Measurements from ENCODE around the gene RNASEH2B.

Gene RNASEH2B

GRCh38 chr13:50901701-50902100, 7.9 kb upstream of the RNASEH2B start:
- TF ChIP-seq, protein P1, sequence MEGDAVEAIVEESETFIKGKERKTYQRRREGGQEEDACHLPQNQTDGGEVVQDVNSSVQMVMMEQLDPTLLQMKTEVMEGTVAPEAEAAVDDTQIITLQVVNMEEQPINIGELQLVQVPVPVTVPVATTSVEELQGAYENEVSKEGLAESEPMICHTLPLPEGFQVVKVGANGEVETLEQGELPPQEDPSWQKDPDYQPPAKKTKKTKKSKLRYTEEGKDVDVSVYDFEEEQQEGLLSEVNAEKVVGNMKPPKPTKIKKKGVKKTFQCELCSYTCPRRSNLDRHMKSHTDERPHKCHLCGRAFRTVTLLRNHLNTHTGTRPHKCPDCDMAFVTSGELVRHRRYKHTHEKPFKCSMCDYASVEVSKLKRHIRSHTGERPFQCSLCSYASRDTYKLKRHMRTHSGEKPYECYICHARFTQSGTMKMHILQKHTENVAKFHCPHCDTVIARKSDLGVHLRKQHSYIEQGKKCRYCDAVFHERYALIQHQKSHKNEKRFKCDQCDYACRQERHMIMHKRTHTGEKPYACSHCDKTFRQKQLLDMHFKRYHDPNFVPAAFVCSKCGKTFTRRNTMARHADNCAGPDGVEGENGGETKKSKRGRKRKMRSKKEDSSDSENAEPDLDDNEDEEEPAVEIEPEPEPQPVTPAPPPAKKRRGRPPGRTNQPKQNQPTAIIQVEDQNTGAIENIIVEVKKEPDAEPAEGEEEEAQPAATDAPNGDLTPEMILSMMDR (conservative IDR thresholded peaks at IDR 0.05; ENCODE audit: control insufficient read depth, insufficient read depth, low read depth, low read length) = no peak
- no peak overlapping the region for H3K4me3 ChIP-seq (ENCODE audit: control insufficient read depth, low read depth, low read length)
- DNase-seq (ENCODE audit: low read depth) = no peak

- no peak overlapping the region for H3K4me3 ChIP-seq (ENCODE audit: control insufficient read depth, low read depth, low read length)
- TF ChIP-seq, protein P1 (conservative IDR thresholded peaks at IDR 0.05; ENCODE audit: control insufficient read depth, insufficient read depth, low read depth, low read length) = no peak
- no peak for DNase-seq (ENCODE audit: low read depth)
Measured at GRCh38 chr13:50905256-50905655, 4.3 kb upstream of the RNASEH2B start.

DNA sequence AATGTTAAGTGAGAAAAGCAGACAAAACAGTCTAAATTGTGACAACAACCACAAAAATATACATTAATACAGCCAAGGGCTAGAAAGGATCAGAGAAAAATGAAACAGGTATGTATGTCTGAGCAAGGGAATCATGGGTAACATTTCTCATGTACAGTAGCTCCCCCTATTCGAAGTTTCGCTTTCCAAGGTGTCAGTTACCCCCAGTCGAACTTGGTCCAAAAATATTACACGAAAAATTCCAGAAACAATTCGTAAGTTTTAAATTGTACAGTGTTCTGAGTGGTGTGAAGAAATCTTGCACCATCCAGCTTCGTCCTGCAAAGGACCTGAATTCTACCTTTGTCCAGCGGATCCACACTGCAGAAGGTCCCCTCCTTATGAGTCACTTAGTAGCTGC, 1.8 kb upstream of the RNASEH2B start:
- TF ChIP-seq, protein P1 (conservative IDR thresholded peaks at IDR 0.05; ENCODE audit: control insufficient read depth, insufficient read depth, low read depth, low read length) = no peak
- H3K4me3 ChIP-seq (ENCODE audit: control insufficient read depth, low read depth, low read length) = no peak overlapping the region
- DNase-seq (ENCODE audit: low read depth) = no peak

DNA sequence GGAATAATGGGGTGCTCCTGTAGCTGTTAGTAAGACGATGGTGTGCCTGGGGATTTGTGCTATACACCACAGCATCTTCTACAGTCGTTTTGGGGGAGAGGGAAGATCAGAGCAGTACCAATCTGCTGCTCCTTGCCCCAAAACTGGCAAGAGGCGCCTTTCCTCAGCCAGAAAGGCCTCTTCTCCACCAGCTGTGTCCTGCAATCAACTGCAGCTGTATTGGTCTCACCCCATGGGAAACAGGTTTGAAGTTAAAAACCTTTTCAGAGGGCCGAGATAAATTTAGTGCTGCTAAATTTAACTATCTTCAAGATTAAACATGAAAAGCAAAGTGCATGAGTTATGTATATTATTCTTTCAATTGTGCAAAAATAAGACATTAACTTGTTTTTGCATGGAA, 1.2 kb upstream of the RNASEH2B start:
- no peak for DNase-seq (ENCODE audit: low read depth)
- TF ChIP-seq, protein P1 (conservative IDR thresholded peaks at IDR 0.05; ENCODE audit: control insufficient read depth, insufficient read depth, low read depth, low read length) = no peak

DNA sequence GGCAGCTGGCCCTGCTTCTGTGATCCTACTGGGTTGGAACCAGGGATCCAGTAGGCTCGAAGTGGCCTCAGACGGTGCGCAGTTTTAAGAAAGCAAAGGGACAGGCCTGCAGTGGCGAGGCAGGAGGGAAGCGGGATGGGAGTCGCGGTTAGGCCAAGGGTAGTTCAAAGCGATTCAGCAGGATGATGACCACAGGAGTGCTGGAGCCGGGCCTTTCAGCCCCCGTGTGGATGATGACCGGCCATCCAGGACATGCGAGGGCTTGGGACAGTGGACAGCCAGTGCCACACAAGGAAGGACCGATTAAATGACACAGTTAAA, 854 bp downstream of the RNASEH2B start:
- peak overlapping the region; percentile 76 for H3K4me3 ChIP-seq (ENCODE audit: control insufficient read depth, low read depth, low read length)
- peak; percentile 60 for DNase-seq (ENCODE audit: low read depth)
- TF ChIP-seq, protein P1 (conservative IDR thresholded peaks at IDR 0.05; ENCODE audit: control insufficient read depth, insufficient read depth, low read depth, low read length) = no peak

More for the DNA sequence above, 1.2 kb upstream of the RNASEH2B start:
- H3K4me3 ChIP-seq (ENCODE audit: control insufficient read depth, low read depth, low read length) = no peak overlapping the region

- DNase-seq (ENCODE audit: low read depth) = peak; percentile 41
- H3K4me3 ChIP-seq (ENCODE audit: control insufficient read depth, low read depth, low read length) = peak overlapping the region; percentile 76
Measured at GRCh38 chr13:50911081-50911631, 1.6 kb downstream of the RNASEH2B start.

More at GRCh38 chr13:50911081-50911631, 1.6 kb downstream of the RNASEH2B start:
- TF ChIP-seq, protein P1 (conservative IDR thresholded peaks at IDR 0.05; ENCODE audit: control insufficient read depth, insufficient read depth, low read depth, low read length) = no peak
